MM.1S (cell line): ENCODE data around the gene PMPCA.

ENCODE experiments used
- DNase-seq: peaks from one replicate; pipeline ENCODE4 v3.0.0-alpha.2; 2015
- H2AFZ ChIP-seq: fragments of 300-600 bp; sonication (generic); 2 replicates; pipeline ENCODE4 v1.6.0; 2016; ENCODE audit warnings: antibody characterized with exemption, low read length
- H3F3A ChIP-seq: fragments of 300-600 bp; sonication (generic); 2 replicates; pipeline ENCODE4 v1.6.1; 2016; ENCODE audit warnings: mild to moderate bottlenecking, antibody characterized with exemption, low read length, moderate library complexity, mixed read lengths; ENCODE audit not compliant: insufficient read depth
- H3K27ac ChIP-seq: fragments of 300-600 bp; sonication (generic); 2 replicates; pipeline ENCODE4 v1.5.1; 2016; ENCODE audit warnings: mild to moderate bottlenecking, low read length
- H3K27me3 ChIP-seq: fragments of 300-600 bp; sonication (generic); replicated peaks from 2 replicates; pipeline ENCODE4 v1.6.0; 2016; ENCODE audit warnings: low read length; ENCODE audit not compliant: insufficient read depth
- H3K36me3 ChIP-seq: fragments of 300-600 bp; sonication (generic); replicated peaks from 2 replicates; pipeline ENCODE4 v1.6.1; 2016; ENCODE audit warnings: mild to moderate bottlenecking, low read length, mixed read lengths; ENCODE audit not compliant: insufficient read depth
- H3K4me1 ChIP-seq: fragments of 300-600 bp; sonication (generic); 2 replicates; pipeline ENCODE4 v1.6.1; 2016; ENCODE audit warnings: low read length, mixed read lengths
- H3K4me2 ChIP-seq: fragments of 300-600 bp; sonication (generic); 2 replicates; pipeline ENCODE4 v1.6.0; 2016; ENCODE audit warnings: low read depth, low read length
- H3K4me3 ChIP-seq: fragments of 300-600 bp; sonication (generic); 2 replicates; pipeline ENCODE4 v1.5.1; 2016; ENCODE audit warnings: low read length, mixed read lengths
- H3K79me2 ChIP-seq: fragments of 300-600 bp; sonication (generic); 2 replicates; pipeline ENCODE4 v1.6.1; 2016; ENCODE audit warnings: mixed run types, low read length, mixed read lengths
- H3K9ac ChIP-seq: fragments of 300-600 bp; sonication (generic); 2 replicates; pipeline ENCODE4 v1.6.1; 2016; ENCODE audit warnings: low read length, mixed read lengths
- H3K9me2 ChIP-seq: fragments of 300-600 bp; sonication (generic); replicated peaks from 2 replicates; pipeline ENCODE4 v1.6.1; 2016; ENCODE audit warnings: mild to moderate bottlenecking, low read length, mixed read lengths; ENCODE audit not compliant: insufficient read depth
- H3K9me3 ChIP-seq: fragments of 300-600 bp; sonication (generic); replicated peaks from 2 replicates; pipeline ENCODE4 v1.6.1; 2016; ENCODE audit warnings: mild to moderate bottlenecking, low read length, mixed read lengths; ENCODE audit not compliant: insufficient read depth
- H4K20me1 ChIP-seq: fragments of 300-600 bp; sonication (generic); 2 replicates; pipeline ENCODE4 v1.6.1; 2016; ENCODE audit warnings: mild to moderate bottlenecking, low read length, moderate library complexity, mixed read lengths; ENCODE audit not compliant: insufficient read depth
- EZH2 ChIP-seq: fragments of 300-600 bp; sonication (generic); optimal IDR thresholded peaks from 2 replicates; pipeline ENCODE3; 2017; ENCODE audit warnings: low read depth, mild to moderate bottlenecking, antibody characterized with exemption, low read length, mixed read lengths
- EZH2phosphoT487 ChIP-seq: fragments of 300-600 bp; sonication (generic); IDR thresholded peaks from 2 replicates; pipeline ENCODE4 v1.6.1; 2018; ENCODE audit warnings: antibody characterized with exemption, low read length
- TF ChIP-seq, protein P1 (sequence below): fragments of 300-600 bp; sonication (generic); IDR thresholded peaks from 2 replicates; pipeline ENCODE4 v1.5.1; 2016; ENCODE audit warnings: antibody characterized with exemption, low read length, mixed read lengths

PMPCA gene

GRCh38 chr9:136379891-136380290 is 30.6 kb upstream of the PMPCA start:
- DNase-seq, result no peak
- H3K27ac ChIP-seq, result no peak overlapping the region
- no peaks in the 10 kb centered on the region for H3K4me1 ChIP-seq
- H3K4me2 ChIP-seq, result no peak overlapping the region
- TF ChIP-seq, protein P1, sequence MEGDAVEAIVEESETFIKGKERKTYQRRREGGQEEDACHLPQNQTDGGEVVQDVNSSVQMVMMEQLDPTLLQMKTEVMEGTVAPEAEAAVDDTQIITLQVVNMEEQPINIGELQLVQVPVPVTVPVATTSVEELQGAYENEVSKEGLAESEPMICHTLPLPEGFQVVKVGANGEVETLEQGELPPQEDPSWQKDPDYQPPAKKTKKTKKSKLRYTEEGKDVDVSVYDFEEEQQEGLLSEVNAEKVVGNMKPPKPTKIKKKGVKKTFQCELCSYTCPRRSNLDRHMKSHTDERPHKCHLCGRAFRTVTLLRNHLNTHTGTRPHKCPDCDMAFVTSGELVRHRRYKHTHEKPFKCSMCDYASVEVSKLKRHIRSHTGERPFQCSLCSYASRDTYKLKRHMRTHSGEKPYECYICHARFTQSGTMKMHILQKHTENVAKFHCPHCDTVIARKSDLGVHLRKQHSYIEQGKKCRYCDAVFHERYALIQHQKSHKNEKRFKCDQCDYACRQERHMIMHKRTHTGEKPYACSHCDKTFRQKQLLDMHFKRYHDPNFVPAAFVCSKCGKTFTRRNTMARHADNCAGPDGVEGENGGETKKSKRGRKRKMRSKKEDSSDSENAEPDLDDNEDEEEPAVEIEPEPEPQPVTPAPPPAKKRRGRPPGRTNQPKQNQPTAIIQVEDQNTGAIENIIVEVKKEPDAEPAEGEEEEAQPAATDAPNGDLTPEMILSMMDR, result no peak
- no peak for TF ChIP-seq EZH2
- no peak for TF ChIP-seq EZH2phosphoT487
- no peaks in the 10 kb centered on the region for H3K27me3 ChIP-seq
- no peaks in the 10 kb centered on the region for H3F3A ChIP-seq
- no peaks in the 10 kb centered on the region for H3K36me3 ChIP-seq
- H3K9me3 ChIP-seq, result no peaks in the 10 kb centered on the region
- H3K9me2 ChIP-seq, result no peaks in the 10 kb centered on the region
- H2AFZ ChIP-seq, result no peak overlapping the region
- no peak overlapping the region for H3K9ac ChIP-seq
- H3K79me2 ChIP-seq, result no peaks in the 10 kb centered on the region
- no peak overlapping the region for H3K4me3 ChIP-seq
- no peaks in the 10 kb centered on the region for H4K20me1 ChIP-seq

- Histone ChIP-seq H3K9me2 (no peaks in the 10 kb centered on the region), H3K79me2 (no peaks in the 10 kb centered on the region), H4K20me1 (no peaks in the 10 kb centered on the region), H3K36me3 (no peaks in the 10 kb centered on the region), H3K9ac (no peak overlapping the region), H3K9me3 (no peaks in the 10 kb centered on the region), H3K27me3 (no peaks in the 10 kb centered on the region), H2AFZ (no peak overlapping the region), H3K4me1 (no peaks in the 10 kb centered on the region), H3K27ac (no peak overlapping the region), H3K4me2 (no peak overlapping the region), H3F3A (no peaks in the 10 kb centered on the region), H3K4me3 (no peak overlapping the region)
- TF ChIP-seq EZH2phosphoT487 (no peak), EZH2 (no peak)
- TF ChIP-seq, protein P1, result no peak
- no peak for DNase-seq
Measured at GRCh38 chr9:136380381-136380780, 30.1 kb upstream of the PMPCA start.

GRCh38 chr9:136381311-136381710 is 29.1 kb upstream of the PMPCA start:
- Histone ChIP-seq H2AFZ (no peak overlapping the region), H3K9me3 (no peaks in the 10 kb centered on the region), H3K27ac (no peak overlapping the region), H3K4me3 (no peak overlapping the region), H3K36me3 (no peaks in the 10 kb centered on the region), H3K79me2 (no peaks in the 10 kb centered on the region), H3K27me3 (no peaks in the 10 kb centered on the region), H3K4me2 (no peak overlapping the region), H3K4me1 (no peaks in the 10 kb centered on the region), H3K9me2 (no peaks in the 10 kb centered on the region), H3F3A (no peaks in the 10 kb centered on the region), H3K9ac (no peak overlapping the region), H4K20me1 (no peaks in the 10 kb centered on the region)
- TF ChIP-seq EZH2 (no peak), EZH2phosphoT487 (no peak)
- TF ChIP-seq, protein P1, result no peak
- DNase-seq, result no peak
